Subcutaneous adipose tissue (tissue), 4 donors: Measurements from ENCODE around the gene FFAR2. TPM values are rescaled to one million over a fixed set of nuclear protein-coding genes. Genes with fewer than 3 reads are reported as not detected.

Source experiments
- total RNA-seq, 4 donors: library from RNA; depleted of rRNA; stranded (reverse); fragments of >200 nt; gene quantifications; one replicate each; pipeline ENCODE4 v1.1.0, GENCODE V29; 2016
- TF ChIP-seq, protein P1 (sequence below): fragments of 450-650 bp; IDR thresholded peaks from one replicate; pipeline ENCODE4 v1.5.1; 2016; ENCODE audit warnings: low read depth, mild to moderate bottlenecking, control low read depth, antibody characterized with exemption, moderate library complexity

The FFAR2 gene
- total RNA-seq, 4 donors from 2014 or later = 0.38 to 1.5 TPM; not detected in 2

DNA sequence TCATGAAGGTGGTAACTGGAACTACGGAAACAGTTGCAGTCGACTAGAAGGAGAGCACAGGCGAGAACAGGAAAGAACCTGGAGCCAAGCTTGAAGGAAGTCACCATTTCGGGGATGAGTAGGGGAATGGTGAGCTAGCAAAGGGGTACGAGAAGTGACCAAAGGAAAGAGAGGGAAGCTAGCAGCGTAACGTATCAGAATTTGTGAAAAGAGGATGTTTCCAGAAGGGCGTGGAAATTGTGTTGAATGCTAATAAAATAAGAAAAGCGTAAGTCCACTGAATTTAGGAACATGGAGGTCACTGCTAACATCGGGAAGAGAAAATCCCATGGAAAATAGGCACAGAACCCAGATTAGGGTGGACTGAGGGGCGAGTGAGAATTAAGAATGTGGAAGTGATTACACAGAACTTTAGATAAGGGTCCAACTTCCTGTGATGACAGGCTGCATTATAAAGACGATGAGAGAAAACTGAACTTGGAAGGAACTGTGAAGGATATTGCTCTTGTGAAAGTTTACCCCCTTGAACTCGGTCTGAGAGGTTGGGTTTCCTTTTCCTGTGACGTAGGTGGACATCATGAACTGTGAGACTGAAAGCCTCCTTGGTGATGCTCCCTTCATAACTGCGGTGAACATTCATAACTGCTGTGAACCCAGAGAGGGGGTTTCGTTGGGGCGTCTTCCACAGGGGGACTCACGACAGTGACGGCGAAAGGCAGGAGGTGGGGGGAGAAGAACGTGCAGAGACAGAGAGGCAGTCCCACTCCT is 2.0 kb upstream of the FFAR2 start:
- TF ChIP-seq, protein P1, sequence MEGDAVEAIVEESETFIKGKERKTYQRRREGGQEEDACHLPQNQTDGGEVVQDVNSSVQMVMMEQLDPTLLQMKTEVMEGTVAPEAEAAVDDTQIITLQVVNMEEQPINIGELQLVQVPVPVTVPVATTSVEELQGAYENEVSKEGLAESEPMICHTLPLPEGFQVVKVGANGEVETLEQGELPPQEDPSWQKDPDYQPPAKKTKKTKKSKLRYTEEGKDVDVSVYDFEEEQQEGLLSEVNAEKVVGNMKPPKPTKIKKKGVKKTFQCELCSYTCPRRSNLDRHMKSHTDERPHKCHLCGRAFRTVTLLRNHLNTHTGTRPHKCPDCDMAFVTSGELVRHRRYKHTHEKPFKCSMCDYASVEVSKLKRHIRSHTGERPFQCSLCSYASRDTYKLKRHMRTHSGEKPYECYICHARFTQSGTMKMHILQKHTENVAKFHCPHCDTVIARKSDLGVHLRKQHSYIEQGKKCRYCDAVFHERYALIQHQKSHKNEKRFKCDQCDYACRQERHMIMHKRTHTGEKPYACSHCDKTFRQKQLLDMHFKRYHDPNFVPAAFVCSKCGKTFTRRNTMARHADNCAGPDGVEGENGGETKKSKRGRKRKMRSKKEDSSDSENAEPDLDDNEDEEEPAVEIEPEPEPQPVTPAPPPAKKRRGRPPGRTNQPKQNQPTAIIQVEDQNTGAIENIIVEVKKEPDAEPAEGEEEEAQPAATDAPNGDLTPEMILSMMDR = no peak

DNA sequence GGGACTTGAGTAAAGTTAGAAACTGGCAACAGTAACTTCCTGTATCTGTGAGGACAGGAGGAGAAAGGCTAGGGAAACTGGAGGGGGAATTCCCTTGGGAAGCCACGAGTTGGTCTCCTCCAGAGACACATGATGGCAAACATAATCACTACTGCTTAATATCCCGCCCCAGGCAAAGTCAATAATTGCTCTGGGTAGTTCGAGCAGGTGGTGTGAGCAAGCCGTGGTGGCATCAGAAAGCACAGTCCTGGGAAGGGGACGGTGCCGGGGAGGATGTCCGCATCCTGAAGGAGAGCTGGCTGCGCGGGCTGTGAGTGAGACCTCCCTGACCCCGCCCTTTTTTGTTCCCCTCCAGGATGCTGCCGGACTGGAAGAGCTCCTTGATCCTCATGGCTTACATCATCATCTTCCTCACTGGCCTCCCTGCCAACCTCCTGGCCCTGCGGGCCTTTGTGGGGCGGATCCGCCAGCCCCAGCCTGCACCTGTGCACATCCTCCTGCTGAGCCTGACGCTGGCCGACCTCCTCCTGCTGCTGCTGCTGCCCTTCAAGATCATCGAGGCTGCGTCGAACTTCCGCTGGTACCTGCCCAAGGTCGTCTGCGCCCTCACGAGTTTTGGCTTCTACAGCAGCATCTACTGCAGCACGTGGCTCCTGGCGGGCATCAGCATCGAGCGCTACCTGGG is 1.4 kb downstream of the FFAR2 start:
- TF ChIP-seq, protein P1 = no peak

DNA sequence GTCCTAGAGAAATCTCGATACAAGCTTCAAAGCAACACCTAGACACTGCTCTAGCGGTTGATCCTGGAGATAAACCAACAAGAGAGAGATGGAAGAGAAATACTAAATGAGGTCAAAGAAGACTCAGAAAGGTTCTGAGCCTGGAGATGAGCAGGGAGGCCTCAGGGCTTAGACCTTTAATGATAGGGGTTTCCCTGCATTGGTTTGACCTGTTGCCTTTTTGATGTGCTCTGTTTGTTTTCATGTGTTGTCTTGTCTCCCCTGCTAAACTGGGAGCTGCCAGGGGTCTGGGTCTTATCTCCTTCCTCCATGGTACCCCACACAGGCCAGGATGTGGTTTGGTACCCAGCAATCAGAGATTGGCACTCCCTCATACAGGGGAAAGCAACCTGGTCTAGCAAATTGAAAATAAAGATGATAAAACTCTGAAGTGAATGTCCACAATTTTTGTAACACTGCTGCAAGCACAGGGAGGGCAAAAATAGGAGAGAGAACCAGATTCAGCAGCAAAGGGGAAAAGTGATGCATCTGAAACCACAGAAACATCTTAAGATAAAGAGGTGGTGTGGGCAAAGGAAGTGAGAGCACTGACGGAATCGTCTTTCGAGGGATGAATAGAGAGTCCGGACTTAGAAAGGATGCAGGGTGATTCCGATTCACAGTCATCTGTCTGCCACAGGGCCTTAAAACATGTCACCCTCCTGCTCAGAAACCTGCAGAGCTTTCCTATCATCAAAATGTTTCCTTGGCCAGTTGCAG is 3.5 kb downstream of the FFAR2 start:
- TF ChIP-seq, protein P1 = no peak

DNA sequence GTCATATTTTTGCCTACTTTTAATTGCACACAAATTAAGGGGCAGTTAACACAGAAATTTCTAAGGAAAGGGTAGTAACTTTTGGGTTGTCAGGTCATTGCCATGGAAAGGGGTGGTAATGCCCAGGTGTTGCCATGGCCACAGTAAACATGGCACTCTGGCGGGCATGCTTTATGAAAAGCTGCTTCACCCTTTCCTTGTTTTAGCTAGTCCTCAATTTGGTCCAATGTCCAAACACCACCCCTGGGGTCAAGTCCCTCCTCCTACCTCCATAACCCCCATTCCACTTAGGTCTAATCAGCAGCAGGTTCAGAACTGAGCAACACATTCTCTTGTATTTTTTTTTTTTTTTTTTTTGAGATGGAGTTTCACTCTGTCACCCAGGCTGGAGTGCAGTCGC is 6.6 kb downstream of the FFAR2 start:
- TF ChIP-seq, protein P1 = no peak

DNA sequence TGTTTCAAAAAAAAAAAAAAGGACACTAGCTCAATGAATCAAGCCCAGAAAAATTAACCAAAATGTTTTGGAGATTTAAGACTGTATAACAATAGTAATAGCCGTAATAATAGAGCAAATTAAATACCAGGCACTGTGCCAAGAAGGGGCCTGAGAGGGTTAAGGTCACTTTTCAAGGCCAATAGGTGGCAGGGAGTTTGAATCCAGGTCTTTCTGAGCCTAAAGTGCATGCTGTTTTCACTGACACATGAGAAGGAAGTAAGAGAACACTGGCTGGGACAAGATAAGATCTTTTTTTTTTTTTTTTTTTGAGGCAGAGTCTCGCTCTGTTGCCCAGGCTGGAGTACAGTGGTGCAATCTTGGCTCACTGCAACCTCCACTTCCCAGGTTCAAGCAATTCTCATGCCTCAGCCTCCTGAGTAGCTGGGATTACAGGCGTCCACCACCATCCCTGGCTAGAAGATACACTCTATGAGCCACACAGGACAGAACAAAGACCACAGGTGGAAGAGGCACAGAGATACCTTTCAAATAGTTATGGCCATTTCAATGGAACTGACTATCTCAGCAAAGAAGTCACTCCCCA is 7.7 kb downstream of the FFAR2 start:
- TF ChIP-seq, protein P1 = no peak

DNA sequence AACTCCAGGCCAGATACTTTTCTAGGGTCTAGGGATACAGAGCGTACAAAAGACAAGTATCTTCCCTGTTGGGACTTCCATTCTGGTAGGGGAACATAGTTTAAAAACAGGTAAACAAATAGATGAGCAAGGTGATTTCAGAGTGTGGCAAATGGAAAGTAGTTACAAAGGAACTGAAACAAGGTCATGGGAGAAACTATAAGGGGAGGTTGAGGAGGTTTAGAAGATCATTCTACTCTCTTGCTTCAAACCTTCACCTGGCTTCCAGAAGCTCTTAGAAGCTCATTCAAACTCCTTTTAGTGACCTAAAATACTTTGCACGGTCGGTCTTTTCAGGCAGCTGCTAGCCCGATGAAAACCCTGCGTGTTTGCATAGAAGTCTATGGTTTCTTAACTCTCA is 9.1 kb downstream of the FFAR2 start:
- TF ChIP-seq, protein P1 = no peak
